ENCODE data around the gene GPD1. TPM values are rescaled to one million over a fixed set of nuclear protein-coding genes. Genes with fewer than 3 reads are reported as not detected.

Gene GPD1
- total RNA-seq, 1 donor from 2014 or later, result 0.48 TPM

DNA sequence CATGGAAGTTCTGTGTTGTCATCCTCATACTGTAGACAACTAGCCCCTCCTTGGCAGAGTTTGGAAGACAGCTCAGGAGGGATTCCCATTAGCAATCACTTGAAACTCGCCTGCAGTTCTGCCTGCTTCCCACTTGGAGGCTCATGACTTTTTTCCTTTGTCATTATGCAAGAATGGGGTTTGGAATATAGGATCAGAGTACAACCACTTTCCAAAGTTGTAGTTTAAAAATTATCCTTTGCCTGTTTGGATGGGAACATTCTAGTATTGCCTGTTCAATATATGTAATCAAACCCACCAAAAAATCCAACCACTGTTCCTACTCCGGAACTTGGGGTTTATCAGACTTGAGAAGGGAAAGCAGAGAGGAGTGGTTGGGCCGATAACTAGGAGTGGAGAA, 2.1 kb upstream of the GPD1 start:
- DNase-seq (ENCODE audit: low spot score), result peak; percentile 37

DNA sequence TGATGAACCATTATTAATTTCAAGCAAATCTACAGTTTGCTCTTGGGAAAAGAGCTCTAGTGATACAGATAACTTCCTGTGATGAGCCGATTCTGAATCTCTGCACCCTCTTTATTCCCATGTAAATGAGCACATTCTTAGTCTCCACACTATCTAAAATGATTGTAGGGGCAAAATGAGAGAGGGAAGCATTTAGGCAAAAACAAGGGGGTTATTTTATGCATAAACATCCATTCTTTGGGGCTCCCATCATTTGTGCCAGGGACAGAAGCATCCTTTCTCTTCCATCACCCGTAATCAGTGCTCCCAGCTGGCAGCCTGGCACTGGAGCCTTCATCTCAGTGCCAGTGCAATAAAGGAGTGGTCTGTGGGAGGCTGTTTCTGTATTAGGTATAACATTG, 1.7 kb upstream of the GPD1 start:
- DNase-seq (ENCODE audit: low spot score), result no peak

DNA sequence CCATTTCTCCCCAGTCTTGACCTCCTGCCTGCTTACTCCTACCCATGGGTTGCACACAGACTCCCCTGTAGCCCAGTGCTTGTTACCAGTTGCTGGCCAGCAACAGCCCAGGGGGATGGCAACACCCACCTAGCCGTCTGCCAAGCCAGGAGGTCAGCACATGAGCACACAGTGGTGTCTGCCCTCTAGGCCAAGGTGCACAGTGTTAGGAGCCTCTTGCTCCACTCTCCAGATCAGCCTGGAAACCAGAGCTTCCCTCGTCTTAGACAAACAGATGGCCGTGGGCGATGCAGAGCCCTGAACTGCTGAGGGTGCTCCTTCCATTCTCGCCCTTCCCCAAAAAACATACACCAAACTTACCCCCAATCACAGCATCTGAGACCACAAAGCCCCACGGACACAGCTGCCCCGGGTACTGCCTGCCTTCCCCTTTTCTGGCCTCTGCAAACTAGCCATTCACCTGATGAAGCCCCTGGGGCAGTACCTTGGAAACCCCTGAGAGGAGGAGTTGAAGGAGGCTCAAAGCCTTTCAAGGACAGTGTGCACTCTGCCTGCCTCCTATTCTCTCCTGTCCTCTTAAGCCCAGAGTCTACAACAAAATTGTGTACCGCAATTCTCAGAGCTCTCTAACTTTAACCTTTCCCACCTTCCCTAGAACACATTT, 1.0 kb upstream of the GPD1 start:
- no peak for DNase-seq (ENCODE audit: low spot score)

DNA sequence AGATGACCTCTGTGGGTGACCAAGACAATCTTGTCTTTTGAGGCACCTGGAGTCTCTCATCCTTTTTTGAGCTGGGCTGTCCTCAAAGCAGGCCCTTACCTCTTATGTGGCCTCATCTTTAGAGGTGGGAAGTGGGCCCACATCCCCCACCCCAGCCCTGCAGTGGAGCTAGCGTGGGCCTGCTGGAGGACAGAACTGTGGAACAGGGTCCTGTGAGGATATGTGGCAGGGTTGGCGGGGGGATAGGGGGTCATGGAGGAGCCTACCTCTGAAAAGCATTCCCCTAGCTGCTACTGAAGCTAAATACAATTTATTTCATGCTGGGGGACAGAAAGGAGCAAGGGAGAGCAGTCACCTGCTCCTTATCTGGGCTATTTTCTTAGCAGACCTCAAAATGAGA, 457 bp upstream of the GPD1 start:
- no peak for DNase-seq (ENCODE audit: low spot score)

DNA sequence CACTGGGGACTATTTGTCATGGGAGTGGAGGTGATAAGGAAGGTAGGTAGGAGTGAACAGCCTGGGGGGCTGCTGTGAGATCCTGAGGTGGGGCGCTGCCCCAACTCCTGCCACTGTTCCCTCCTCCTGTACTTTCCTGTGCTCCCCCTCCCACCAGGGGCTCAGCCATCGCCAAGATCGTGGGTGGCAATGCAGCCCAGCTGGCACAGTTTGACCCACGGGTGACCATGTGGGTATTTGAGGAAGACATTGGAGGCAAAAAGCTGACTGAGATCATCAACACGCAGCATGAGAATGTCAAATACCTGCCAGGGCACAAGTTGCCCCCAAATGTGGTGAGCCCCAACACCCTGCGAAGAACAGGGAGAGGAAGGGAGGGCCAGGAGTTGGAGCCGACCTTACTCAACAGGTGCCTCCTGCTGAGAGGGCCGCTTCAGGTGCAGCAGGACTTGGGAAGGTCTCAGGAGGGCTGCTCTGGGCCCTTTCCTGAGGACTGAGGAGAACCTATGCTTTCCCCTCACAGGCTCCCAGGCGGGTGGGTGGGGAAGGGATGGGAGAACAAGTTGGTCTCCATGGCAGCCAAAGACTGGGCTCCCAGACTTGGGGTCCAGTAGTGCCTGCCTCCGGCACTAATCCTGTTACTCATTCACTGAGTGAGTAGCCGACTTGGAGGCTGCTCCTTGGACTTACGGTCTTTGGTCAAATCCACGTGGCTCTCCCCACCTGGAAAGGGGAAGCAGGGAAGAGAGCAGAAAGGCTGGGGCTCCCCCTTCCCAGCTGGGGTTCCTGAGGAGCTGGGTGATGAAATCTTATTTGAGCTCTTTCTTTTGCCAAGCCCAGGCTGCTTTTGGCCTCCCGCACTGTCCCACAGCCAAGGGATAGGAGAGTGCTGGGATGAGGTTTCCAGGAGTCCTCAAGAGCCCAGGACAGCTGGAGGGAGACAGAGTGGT, 884 bp downstream of the GPD1 start:
- DNase-seq (ENCODE audit: low spot score), result no peak

DNA sequence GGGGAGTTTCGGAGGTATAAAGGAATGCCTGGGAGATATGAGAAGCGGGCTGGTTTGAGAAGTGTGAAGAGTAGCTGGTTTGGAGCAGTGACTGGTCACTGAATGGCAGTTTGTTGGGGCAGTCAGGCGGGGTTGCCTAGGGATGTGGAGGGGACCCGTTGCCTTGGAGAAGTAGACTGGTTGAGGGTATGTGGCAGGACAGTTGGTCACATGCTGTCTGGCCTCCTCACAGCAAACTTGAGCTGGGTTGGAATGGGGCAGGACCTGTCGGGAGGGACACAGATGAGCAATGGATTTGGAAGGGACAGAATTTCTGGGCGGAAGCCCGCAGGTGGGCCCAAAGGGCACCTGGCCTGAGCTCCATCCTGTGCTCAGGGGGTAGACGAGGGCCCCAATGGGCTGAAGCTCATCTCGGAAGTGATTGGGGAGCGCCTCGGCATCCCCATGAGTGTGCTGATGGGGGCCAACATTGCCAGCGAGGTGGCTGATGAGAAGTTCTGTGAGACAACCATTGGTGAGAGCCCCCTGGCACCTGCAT, 2.2 kb downstream of the GPD1 start:
- no peak for DNase-seq (ENCODE audit: low spot score)

DNA sequence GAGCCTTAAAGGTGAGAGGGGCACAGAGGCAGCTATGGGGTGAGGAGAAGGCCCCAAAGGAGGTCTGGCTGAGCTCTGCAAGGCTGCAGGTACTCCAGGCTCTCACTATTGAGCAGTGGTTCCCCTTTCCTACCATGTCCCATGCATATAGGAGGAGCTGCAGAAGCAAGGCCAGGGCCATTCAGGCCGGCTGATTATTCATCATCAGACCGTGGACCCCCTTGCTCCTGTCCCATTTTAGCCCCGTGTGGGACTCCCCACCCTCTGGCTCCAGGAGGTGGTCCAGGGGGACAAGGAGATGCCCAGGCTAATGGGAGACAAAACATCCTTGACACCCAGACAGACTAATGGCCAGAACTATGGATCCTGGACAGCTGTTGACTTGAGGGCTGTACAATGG, 3.1 kb downstream of the GPD1 start:
- DNase-seq (ENCODE audit: low spot score), result no peak

DNA sequence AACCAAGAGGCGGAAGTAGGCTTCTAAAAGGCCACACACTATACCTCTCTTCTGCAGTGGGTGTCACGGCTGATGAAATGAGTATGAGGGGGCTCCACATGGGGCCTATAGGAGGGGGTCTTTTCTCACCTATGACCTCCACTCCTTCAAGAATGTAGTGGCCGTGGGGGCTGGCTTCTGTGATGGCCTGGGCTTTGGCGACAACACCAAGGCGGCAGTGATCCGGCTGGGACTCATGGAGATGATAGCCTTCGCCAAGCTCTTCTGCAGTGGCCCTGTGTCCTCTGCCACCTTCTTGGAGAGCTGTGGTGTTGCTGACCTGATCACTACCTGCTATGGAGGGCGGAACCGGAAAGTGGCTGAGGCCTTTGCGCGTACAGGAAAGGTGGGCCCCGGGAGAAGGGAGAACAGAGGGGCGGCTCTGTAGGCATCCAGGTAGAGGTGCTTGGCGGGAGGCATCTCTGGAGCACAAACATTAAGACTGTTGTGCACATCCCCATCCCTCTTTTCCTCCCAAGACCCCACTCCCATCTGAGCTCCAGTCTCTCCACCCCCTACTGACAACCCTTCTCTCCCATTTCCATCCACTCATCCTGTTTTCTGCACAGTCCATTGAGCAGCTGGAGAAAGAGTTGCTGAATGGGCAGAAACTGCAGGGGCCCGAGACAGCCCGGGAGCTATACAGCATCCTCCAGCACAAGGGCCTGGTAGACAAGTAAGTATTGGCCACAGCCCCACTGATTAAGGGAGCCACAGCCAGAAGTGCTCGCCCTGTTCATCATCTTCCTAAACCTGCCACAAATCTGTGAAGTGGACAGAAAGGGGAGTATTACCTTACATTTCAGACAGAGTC, 3.8 kb downstream of the GPD1 start:
- DNase-seq (ENCODE audit: low spot score), result no peak

DNA sequence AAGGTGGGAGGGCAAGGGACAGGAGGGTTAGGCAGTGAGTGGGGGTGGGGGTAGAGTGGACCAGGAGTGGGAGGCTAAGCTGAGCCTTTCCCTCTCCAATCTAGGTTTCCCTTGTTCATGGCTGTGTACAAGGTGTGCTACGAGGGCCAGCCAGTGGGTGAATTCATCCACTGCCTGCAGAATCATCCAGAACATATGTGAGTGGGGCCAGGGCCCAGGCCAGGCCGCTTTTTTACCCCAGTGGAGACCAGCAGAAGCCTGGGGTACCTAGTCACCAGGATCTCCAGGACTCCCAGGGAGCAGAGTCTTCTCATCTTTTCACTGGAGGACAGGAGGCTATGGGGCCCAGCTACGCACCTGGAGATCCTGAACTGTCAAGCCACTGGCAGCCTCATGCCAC, 5.5 kb downstream of the GPD1 start:
- no peak for DNase-seq (ENCODE audit: low spot score)

DNA sequence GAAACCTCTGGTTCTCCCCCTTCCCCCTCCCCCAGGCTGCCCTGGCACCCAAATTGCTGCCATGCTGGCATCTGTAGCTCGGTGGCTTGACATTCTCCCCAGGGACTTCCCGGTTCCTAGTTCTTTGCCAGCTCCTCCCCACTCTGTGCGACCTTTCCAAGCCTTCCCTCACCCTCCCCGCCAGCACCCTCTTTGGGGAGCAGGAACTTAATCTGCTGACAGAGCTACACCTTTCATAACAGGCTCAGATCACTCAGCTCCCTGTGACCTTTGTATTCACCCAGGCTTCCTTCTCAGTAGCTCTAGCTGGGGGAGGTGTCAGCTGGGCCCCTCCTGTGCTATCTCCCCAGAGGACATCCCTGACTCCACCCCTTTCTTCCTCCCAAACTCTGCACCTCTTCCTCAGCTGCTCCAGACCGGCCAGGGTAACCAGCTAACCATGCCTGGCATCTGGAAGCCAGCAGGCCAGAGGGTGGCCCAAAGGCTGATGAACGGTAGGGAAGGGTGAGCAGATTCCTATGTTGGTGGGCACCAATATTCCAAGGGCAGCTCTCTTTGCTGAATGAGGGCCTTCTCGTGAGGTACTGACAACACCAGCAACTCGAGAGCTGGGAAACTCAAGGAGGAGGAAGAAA, 6.4 kb downstream of the GPD1 start:
- no peak for DNase-seq (ENCODE audit: low spot score)

DNA sequence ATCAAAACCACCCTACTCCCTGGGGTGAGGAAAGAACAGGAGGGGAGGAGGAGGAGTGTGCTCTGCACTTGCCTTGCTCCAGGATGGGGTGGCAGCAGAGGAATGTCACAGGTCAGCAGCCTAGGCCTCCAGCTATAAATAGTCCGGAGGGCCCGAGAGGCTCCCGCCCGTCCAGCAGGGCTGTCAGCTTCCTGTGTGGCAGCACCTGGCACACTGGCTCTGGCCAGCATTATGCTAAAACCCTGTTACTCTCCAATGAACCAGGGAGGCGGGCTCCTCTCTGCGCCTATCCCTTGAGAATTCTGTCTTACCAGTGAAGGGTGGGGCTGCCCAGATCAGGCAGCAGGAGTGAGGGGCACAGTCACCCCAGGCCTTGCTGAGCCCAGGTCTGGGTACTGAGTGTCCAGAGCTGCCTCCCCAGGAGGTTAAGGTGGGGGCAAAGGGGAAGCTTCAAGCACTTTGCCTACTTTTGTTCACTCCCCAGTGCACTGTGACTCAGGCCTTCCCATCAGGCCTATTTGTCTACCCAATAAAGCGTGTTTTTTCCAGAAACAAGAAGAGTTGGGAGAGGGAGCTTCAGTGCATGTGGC, 7.0 kb downstream of the GPD1 start:
- DNase-seq (ENCODE audit: low spot score), result peak; percentile 46

DNA sequence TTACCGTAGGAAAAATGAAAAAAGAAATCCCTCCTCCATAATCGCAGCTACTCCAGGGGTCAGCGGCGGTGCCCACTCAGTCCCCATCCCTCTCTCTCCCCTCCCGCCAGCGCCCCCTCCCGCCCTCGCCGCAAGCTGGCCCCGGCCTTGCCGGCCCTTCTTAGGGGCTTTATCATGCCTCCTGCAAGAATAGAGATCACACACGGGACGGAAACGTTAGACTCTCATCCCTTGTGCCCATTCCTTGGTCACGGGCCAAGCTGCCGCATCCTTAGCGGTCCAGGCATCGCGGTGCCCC, 7.5 kb downstream of the GPD1 start:
- no peak for DNase-seq (ENCODE audit: low spot score)

DNA sequence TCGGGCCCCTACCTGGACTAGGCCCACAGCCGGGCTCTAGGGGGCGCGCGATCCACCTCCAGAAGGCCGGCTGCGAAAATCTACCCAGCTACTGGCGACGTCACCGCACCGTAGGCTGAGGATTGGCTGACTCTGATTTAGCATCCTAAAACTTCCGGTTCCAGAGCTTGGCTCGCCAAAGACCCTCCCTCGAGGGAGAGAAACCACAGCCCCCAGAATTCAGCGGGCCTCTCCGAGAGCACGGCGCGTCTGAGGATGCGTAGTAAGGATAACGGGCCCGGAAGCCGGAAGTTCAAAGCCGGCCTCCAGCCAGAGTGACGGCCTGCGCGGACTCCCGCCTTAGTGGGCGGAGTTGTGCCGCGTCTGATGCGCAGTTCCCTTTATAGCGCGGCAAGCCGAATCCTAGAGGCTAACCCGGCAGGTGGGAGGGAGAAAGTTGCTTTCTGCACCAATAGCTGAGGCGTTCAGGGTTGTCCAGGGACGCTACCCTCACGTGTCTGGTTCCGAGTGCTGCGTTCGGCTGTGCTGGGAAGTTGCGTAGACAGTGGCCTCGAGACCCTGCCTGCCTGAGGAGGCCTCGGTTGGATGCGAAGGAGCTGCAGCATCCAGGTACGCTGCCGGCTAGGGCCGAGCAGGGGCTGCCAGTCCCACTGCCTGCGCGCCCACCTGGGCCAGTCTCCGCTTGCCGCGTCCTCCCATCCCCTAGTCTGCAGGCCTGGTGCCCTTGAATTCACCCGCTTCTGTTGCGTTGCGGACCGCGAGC, 8.1 kb downstream of the GPD1 start, which contains the start of gene COX14:
COX14 (plus strand) TSS at position 544 of the 763 bp plus-strand sequence. CDS start 7,808 bp downstream, outside the sequence.
- peak; percentile 100 for DNase-seq (ENCODE audit: low spot score)

DNA sequence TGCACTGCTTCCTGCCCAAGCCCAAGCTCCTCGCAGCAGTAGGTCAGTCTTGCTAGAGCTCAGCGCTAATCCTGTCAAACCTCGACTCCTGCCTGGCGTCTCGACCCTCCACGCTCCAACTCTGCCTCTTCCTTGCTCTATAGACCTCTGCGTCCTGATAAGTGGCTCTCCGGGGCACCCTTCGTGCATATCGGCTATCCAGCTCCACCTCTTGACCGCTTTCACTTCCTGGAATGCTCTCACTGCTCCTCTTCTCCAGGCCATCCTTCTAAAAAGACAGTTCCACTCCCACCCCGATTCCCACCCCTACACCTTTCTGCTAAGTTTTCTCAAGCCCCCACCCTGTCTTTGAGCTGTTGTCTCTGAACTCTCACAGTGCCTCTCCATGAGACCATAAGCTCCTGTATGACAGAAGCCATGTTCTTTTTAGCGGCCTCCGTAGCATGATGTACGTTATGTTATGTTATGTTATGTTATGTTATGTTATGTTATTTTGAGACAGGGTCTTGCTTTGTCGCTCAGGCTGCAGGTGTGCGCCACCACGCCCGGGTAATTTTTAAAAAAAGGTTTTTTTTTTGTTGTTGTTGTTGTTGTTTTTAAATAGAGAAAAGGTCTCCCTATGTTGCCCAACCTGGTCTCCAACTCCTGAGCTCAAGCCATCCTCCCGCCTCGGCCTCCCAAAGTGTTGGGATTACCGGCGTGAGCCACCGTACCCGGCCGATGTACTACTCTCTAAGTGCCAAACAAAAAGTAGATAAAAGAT, 8.8 kb downstream of the GPD1 start:
- DNase-seq (ENCODE audit: low spot score), result no peak

DNA sequence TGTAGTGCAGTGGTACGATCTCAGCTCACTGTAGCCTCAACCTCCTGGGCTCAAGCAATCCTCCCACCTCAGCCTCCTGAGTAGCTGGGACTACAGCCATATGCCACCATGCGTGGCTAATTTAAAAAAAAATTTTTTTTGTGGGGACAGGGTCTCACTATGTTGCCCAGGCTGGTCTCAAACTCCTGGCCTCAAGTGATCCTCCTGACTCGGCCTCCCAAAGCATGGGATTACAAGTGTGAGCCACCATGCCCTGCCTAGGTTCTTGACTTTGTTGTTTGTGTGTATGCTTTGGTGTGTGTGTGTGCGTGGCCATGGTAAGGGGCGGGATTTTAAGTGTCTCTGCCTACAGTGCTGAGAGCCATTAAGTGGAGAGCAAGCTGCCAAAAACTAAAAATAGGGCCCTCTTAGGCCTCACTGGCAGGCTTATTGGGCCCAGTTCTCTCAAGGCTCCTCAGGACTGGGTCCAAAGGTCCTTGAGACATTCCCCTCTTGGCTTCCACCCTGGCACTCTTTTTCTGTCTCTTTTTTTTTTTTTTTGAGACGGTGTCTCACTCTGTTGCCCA, 13.3 kb downstream of the GPD1 start:
- DNase-seq (ENCODE audit: low spot score), result no peak

DNA sequence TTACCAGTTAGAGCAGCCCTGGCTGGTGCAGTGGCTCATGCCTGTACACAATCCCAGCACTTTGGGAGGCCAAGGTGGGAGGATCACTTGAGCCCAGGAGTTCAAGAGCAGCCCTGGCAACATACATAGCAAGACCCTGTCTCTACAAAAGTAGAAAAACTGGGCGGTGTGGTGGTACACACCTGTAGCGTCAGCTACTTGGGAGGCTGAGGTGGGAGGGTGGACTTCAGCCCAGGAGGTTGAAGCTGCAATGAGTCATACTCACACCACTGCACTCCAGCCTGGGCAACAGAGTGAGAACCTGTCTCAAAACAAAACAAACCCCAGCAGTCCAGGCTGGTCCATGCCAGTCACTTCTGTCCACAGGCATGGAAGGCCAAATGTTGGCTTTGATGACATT, 15.6 kb downstream of the GPD1 start:
- no peak for DNase-seq (ENCODE audit: low spot score)

DNA sequence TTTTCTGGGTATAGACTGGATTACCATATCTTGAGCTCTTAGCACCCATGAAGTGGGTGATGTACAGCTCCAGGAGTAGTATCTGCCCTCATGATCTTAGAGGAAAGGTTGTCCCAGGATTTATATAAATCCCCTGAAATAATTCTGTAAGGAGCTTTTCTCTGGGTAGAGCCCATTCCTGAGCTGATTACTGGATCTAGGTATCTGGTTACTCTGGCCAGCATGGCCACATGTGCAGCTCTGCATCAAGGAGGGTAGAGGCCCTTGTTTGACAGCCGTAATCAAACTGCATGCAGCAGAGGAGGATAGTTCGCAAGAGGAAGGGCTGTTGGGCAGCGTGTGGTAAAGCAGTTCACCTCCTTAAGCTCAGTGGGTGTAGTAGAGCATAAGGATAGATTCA, 16.7 kb downstream of the GPD1 start:
- DNase-seq (ENCODE audit: low spot score), result no peak

DNA sequence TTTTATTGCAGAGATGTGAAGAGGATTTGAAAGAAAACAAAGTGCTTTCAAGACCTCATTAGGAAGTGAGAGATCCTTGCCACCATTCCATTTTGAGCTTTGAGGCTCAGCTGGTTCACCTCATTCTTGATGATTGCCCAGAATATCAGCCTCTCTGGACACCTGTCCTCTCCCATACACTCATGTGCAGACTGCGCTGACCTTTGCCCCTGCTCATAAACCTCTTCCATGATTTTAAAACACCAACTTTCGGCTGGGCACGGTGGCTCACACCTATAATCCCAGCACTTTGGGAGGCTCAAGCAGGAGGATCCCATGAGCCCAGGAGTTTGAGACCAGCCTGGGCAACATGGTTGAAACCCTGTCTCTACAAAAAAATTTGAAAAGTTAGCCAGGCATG, 17.1 kb downstream of the GPD1 start:
- no peak for DNase-seq (ENCODE audit: low spot score)

DNA sequence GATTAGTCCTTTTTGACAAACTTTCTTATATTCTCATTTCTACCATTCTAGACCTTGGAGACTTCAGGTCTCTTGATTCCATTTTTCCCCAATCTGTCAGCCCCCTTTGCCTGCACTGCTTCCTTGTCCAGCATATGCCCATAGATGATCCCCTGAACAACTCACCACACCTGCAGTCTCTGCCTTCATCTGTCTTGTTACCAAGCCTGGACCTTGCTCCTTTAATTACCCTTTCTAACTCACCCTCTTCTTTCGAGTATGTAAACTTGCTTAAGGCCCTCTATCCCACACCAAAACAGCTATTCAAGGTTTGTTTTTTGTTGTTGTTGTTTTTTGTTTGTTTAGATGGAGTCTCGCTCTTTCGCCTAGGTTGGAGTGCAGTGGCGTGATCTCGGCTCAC, 17.8 kb downstream of the GPD1 start:
- no peak for DNase-seq (ENCODE audit: low spot score)
